Endometrium (tissue), 2 donors: ENCODE measurements around the gene GOLGA7B.
"Not testable (repeated sequence)": the region's sequence is repeated elsewhere in the genome, so short reads cannot be mapped to it uniquely, and the experiment has no call there.

Experiments
- FAIRE-seq: peaks from 2 replicates; lab custom pipeline; 2012; peaks lifted over from hg19 to GRCh38; lab: Jason Lieb, UNC
- donor health status: control.
- donor health status: control.

Gene GOLGA7B

GRCh38 chr10:97831259-97831658, 18.4 kb upstream of the GOLGA7B start:
- no peak for FAIRE-seq

GRCh38 chr10:97836446-97836845, 13.2 kb upstream of the GOLGA7B start:
- no peak for FAIRE-seq

- FAIRE-seq = no peak
Measured at GRCh38 chr10:97838091-97838490, 11.6 kb upstream of the GOLGA7B start.

GRCh38 chr10:97841166-97841565, 8.5 kb upstream of the GOLGA7B start:
- not testable (repeated sequence) for FAIRE-seq

- not testable (repeated sequence) for FAIRE-seq
Measured at GRCh38 chr10:97842114-97842513, 7.5 kb upstream of the GOLGA7B start.

- peak; percentile 12 for FAIRE-seq
Measured at GRCh38 chr10:97842656-97843280, 6.9 kb upstream of the GOLGA7B start.

- FAIRE-seq = no peak
Measured at GRCh38 chr10:97843281-97843671, 6.4 kb upstream of the GOLGA7B start.

GRCh38 chr10:97843972-97844371, 5.7 kb upstream of the GOLGA7B start:
- not testable (repeated sequence) for FAIRE-seq

GRCh38 chr10:97844678-97845077, 5.0 kb upstream of the GOLGA7B start:
- no peak for FAIRE-seq

GRCh38 chr10:97849103-97849686, 448 bp upstream of the GOLGA7B start:
- no peak for FAIRE-seq

- FAIRE-seq = no peak
Measured at GRCh38 chr10:97850446-97850845, 803 bp downstream of the GOLGA7B start.

- no peak for FAIRE-seq
Measured at GRCh38 chr10:97851341-97852001, 1.8 kb downstream of the GOLGA7B start.

GRCh38 chr10:97852277-97852676, 2.6 kb downstream of the GOLGA7B start:
- no peak for FAIRE-seq

GRCh38 chr10:97852840-97853405, 3.3 kb downstream of the GOLGA7B start:
- FAIRE-seq = no peak

- no peak for FAIRE-seq
Measured at GRCh38 chr10:97854743-97855142, 5.1 kb downstream of the GOLGA7B start.

GRCh38 chr10:97858001-97858439, 8.4 kb downstream of the GOLGA7B start:
- no peak for FAIRE-seq

GRCh38 chr10:97861097-97861750, 11.6 kb downstream of the GOLGA7B start:
- no peak for FAIRE-seq

- no peak for FAIRE-seq
Measured at GRCh38 chr10:97861924-97862323, 12.3 kb downstream of the GOLGA7B start.

- FAIRE-seq = no peak
Measured at GRCh38 chr10:97863808-97864207, 14.2 kb downstream of the GOLGA7B start.

GRCh38 chr10:97865488-97865887, 15.8 kb downstream of the GOLGA7B start:
- no peak for FAIRE-seq

- FAIRE-seq = no peak
Measured at GRCh38 chr10:97866524-97867219, 17.0 kb downstream of the GOLGA7B start.

GRCh38 chr10:97867220-97867800, 17.7 kb downstream of the GOLGA7B start:
- FAIRE-seq = no peak
